CD4-positive, CD25-positive, alpha-beta regulatory T cell (primary cell): ENCODE results near the gene MAL. TPM values are rescaled to one million over a fixed set of nuclear protein-coding genes. Genes with fewer than 3 reads are reported as not detected.
A peak's percentile ranks its signal among the peaks of the same experiment; 100 is the strongest.

Source experiments
- ATAC-seq, 2 donors: fragments of 150-1000 bp; cut with Tn5 transposase; one replicate each; pipeline ENCODE4 v1.10.0; 2021; ENCODE audit warnings: low read depth in 2 of 2, moderate number of reproducible peaks in 2 of 2, moderate library complexity in 1 of 2
- DNase-seq, 3 donors: peaks; one replicate each; pipeline versions ENCODE4 v3.0.0 to v3.0.0-alpha.2; 2012 to 2022; ENCODE audit warnings: mixed read lengths in 1 of 3
- H3K27ac ChIP-seq: one replicate; pipeline ENCODE4 v1.7.0; 2013; ENCODE audit warnings: mild to moderate bottlenecking, low read length; ENCODE audit not compliant: insufficient read depth, poor library complexity, severe bottlenecking
- H3K27me3 ChIP-seq: one replicate; pipeline ENCODE4 v1.7.0; 2013; ENCODE audit warnings: low read length; ENCODE audit not compliant: control insufficient read depth, insufficient read depth
- H3K36me3 ChIP-seq: one replicate; pipeline ENCODE4 v1.7.0; 2013; ENCODE audit warnings: mild to moderate bottlenecking, low read length, moderate library complexity; ENCODE audit not compliant: control insufficient read depth, insufficient read depth
- H3K4me1 ChIP-seq: 2 replicates; pipeline ENCODE4 v1.7.0; 2013; ENCODE audit warnings: mild to moderate bottlenecking, low read length; ENCODE audit not compliant: insufficient read depth, control insufficient read depth, poor library complexity, severe bottlenecking
- H3K4me3 ChIP-seq: one replicate; pipeline ENCODE4 v1.7.0; 2013; ENCODE audit warnings: low read depth, mild to moderate bottlenecking, low read length, moderate library complexity
- H3K9me3 ChIP-seq, 2 experiments: 1 replicate in 1 of 2; 2 replicates in 1 of 2; pipeline ENCODE4 v1.7.0; 2013; ENCODE audit warnings: low read length in 2 of 2, mild to moderate bottlenecking in 1 of 2, moderate library complexity in 1 of 2; ENCODE audit not compliant: control insufficient read depth in 2 of 2
- H3K27ac Mint-ChIP-seq, 3 donors: one replicate each; pipeline ENCODE4 v1.8.0; 2020 to 2022; ENCODE audit warnings: mild to moderate bottlenecking in 3 of 3, mixed read lengths in 3 of 3, moderate library complexity in 2 of 3
- H3K27me3 Mint-ChIP-seq: one replicate; pipeline ENCODE4 v1.8.0; 2022; ENCODE audit warnings: mild to moderate bottlenecking, mixed read lengths
- H3K36me3 Mint-ChIP-seq: one replicate; pipeline ENCODE4 v1.8.0; 2020; ENCODE audit warnings: mixed read lengths
- H3K4me1 Mint-ChIP-seq, 4 donors: one replicate each; pipeline ENCODE4 v1.8.0; 2020 to 2022; ENCODE audit warnings: mixed read lengths in 4 of 4, mild to moderate bottlenecking in 1 of 4
- H3K4me3 Mint-ChIP-seq, 4 donors: one replicate each; pipeline ENCODE4 v1.8.0; 2020 to 2022; ENCODE audit warnings: mild to moderate bottlenecking in 4 of 4, mixed read lengths in 4 of 4, moderate library complexity in 3 of 4
- H3K9me3 Mint-ChIP-seq, 7 donors: one replicate each; pipeline ENCODE4 v1.8.0; 2020 to 2022; ENCODE audit warnings: mixed read lengths in 7 of 7, mild to moderate bottlenecking in 3 of 7, moderate library complexity in 2 of 7
- polyA plus RNA-seq, 4 donors: library from polyadenylated mRNA; unstranded; fragments of 300-500 nt; fragmentation: Illumina TruSeq; gene quantifications; one replicate each; pipeline ENCODE4 v1.2.3, GENCODE V29; 2021
- total RNA-seq: library from RNA; stranded (reverse); gene quantifications from one replicate; pipeline ENCODE4 v1.2.3, GENCODE V29; 2022

The MAL gene
- total RNA-seq (130 TPM), polyA plus RNA-seq (100 to 1,000 TPM; 173 to 263 (median 213) TPM)

- Mint-ChIP-seq H3K4me3 (peak within 1 kb of the TSS; percentile 85 to 99 (median 98)), H3K9me3 (peaks cover 0 to 1% (median 0%) of the 10 kb centered on the region in 7 donors), H3K4me1 (peaks cover 10 to 84% (median 40%) of the 10 kb centered on the region in 4 donors), H3K27ac (peak within 1 kb of the TSS; percentile 93 to 100 (median 96)), H3K27me3 (peaks cover 19% of the 10 kb centered on the region), H3K36me3 (peaks cover 5% of the 10 kb centered on the region)
- H3K9me3 ChIP-seq = no peaks in the 10 kb centered on the region
- ATAC-seq (peak; percentile 45 to 57), DNase-seq (peak; percentile 49 to 84 (median 58))
- peaks cover 59% of the 10 kb centered on the region for H3K4me1 ChIP-seq
- no peaks in the 10 kb centered on the region for H3K27me3 ChIP-seq
- peak within 1 kb of the TSS; percentile 72 for H3K27ac ChIP-seq
- no peaks in the 10 kb centered on the region for H3K36me3 ChIP-seq
- peak within 1 kb of the TSS; percentile 92 for H3K4me3 ChIP-seq
Observed at GRCh38 chr2:95025406-95026319, at the start of gene MAL. TSS of gene MAL (plus strand) at chr2:95025708. CDS start at chr2:95025793, 85 bp downstream.

GRCh38 chr2:94977826-94978225 is 47.7 kb upstream of the MAL start:
- Histone ChIP-seq H3K36me3 (no peaks in the 10 kb centered on the region), H3K4me3 (no peak overlapping the region), H3K27ac (no peak overlapping the region), H3K27me3 (peaks cover 1% of the 10 kb centered on the region), H3K9me3 (no peaks in the 10 kb centered on the region), H3K4me1 (no peaks in the 10 kb centered on the region)
- no peak overlapping the region for H3K4me3 Mint-ChIP-seq
- DNase-seq (no peak), ATAC-seq (no peak)
- no peaks in the 10 kb centered on the region for H3K4me1 Mint-ChIP-seq
- H3K36me3 Mint-ChIP-seq = no peaks in the 10 kb centered on the region
- no peaks in the 10 kb centered on the region for H3K27me3 Mint-ChIP-seq
- H3K9me3 Mint-ChIP-seq = peaks cover 0 to 3% (median 0%) of the 10 kb centered on the region in 7 donors
- no peak overlapping the region for H3K27ac Mint-ChIP-seq

GRCh38 chr2:94978917-94979316 is 46.6 kb upstream of the MAL start:
- no peaks in the 10 kb centered on the region for H3K27me3 Mint-ChIP-seq
- H3K4me3 Mint-ChIP-seq = no peak overlapping the region
- DNase-seq = no peak
- Histone ChIP-seq H3K4me3 (no peak overlapping the region), H3K4me1 (no peaks in the 10 kb centered on the region), H3K27ac (no peak overlapping the region), H3K9me3 (no peaks in the 10 kb centered on the region), H3K36me3 (no peaks in the 10 kb centered on the region), H3K27me3 (peaks cover 1% of the 10 kb centered on the region)
- H3K4me1 Mint-ChIP-seq = no peaks in the 10 kb centered on the region
- H3K27ac Mint-ChIP-seq = no peak overlapping the region
- H3K36me3 Mint-ChIP-seq = no peaks in the 10 kb centered on the region
- H3K9me3 Mint-ChIP-seq = peaks cover 0 to 3% (median 0%) of the 10 kb centered on the region in 7 donors
- no peak for ATAC-seq

GRCh38 chr2:94979406-94980375 is 45.8 kb upstream of the MAL start:
- Histone ChIP-seq H3K36me3 (no peaks in the 10 kb centered on the region), H3K4me1 (no peaks in the 10 kb centered on the region), H3K4me3 (no peak overlapping the region), H3K27me3 (peaks cover 1% of the 10 kb centered on the region), H3K27ac (no peak overlapping the region), H3K9me3 (no peaks in the 10 kb centered on the region)
- DNase-seq = no peak
- Mint-ChIP-seq H3K4me1 (no peaks in the 10 kb centered on the region), H3K27ac (peak overlapping the region in 1 of 3 donors; percentile 22), H3K27me3 (no peaks in the 10 kb centered on the region), H3K36me3 (no peaks in the 10 kb centered on the region), H3K9me3 (peaks cover 0 to 3% (median 0%) of the 10 kb centered on the region in 7 donors), H3K4me3 (no peak overlapping the region)
- ATAC-seq = no peak

- Histone ChIP-seq H3K27me3 (peaks cover 1% of the 10 kb centered on the region), H3K9me3 (no peaks in the 10 kb centered on the region), H3K4me3 (no peak overlapping the region), H3K27ac (no peak overlapping the region), H3K4me1 (no peaks in the 10 kb centered on the region), H3K36me3 (no peaks in the 10 kb centered on the region)
- no peaks in the 10 kb centered on the region for H3K36me3 Mint-ChIP-seq
- H3K4me1 Mint-ChIP-seq = no peaks in the 10 kb centered on the region
- H3K4me3 Mint-ChIP-seq = no peak overlapping the region
- ATAC-seq = no peak
- DNase-seq = no peak
- H3K27ac Mint-ChIP-seq = no peak overlapping the region
- H3K27me3 Mint-ChIP-seq = peaks cover 5% of the 10 kb centered on the region
- H3K9me3 Mint-ChIP-seq = peaks cover 0 to 3% (median 0%) of the 10 kb centered on the region in 7 donors
Observed at GRCh38 chr2:94980406-94980805, 45.1 kb upstream of the MAL start.

GRCh38 chr2:94982156-94982555 is 43.4 kb upstream of the MAL start:
- Mint-ChIP-seq H3K4me3 (no peak overlapping the region), H3K27me3 (peaks cover 14% of the 10 kb centered on the region), H3K9me3 (peaks cover 0 to 3% (median 0%) of the 10 kb centered on the region in 7 donors), H3K36me3 (no peaks in the 10 kb centered on the region), H3K4me1 (no peaks in the 10 kb centered on the region), H3K27ac (no peak overlapping the region)
- H3K36me3 ChIP-seq = no peaks in the 10 kb centered on the region
- no peak for DNase-seq
- H3K27ac ChIP-seq = no peak overlapping the region
- no peaks in the 10 kb centered on the region for H3K27me3 ChIP-seq
- no peak overlapping the region for H3K4me3 ChIP-seq
- no peak for ATAC-seq
- no peaks in the 10 kb centered on the region for H3K9me3 ChIP-seq
- H3K4me1 ChIP-seq = no peaks in the 10 kb centered on the region

GRCh38 chr2:94982675-94983074 is 42.8 kb upstream of the MAL start:
- no peak overlapping the region for H3K4me3 Mint-ChIP-seq
- no peak overlapping the region for H3K27ac ChIP-seq
- H3K9me3 Mint-ChIP-seq = peaks cover 0 to 3% (median 0%) of the 10 kb centered on the region in 7 donors
- H3K36me3 ChIP-seq = no peaks in the 10 kb centered on the region
- DNase-seq = no peak
- no peaks in the 10 kb centered on the region for H3K36me3 Mint-ChIP-seq
- no peak overlapping the region for H3K27ac Mint-ChIP-seq
- no peak overlapping the region for H3K4me3 ChIP-seq
- no peaks in the 10 kb centered on the region for H3K4me1 Mint-ChIP-seq
- no peak for ATAC-seq
- peaks cover 14% of the 10 kb centered on the region for H3K27me3 Mint-ChIP-seq
- H3K4me1 ChIP-seq = no peaks in the 10 kb centered on the region
- H3K27me3 ChIP-seq = no peaks in the 10 kb centered on the region
- no peaks in the 10 kb centered on the region for H3K9me3 ChIP-seq
